ENCODE data around the gene ZACN. TPM values are rescaled to one million over a fixed set of nuclear protein-coding genes. Genes with fewer than 3 reads are reported as not detected.

Gene ZACN
- polyA plus RNA-seq, 3 donors, result 0.09 TPM; not detected in 2

- Histone ChIP-seq H3K4me3 (replicated peaks in 1 of 3; ENCODE audit: low read depth in 2 of 3, low read length in 3 of 3) (no peak overlapping the region), H2AFZ (ENCODE audit: insufficient read depth, low read depth, low read length, poor library complexity, severe bottlenecking) (no peak overlapping the region), H3K9me3 (replicated peaks in 1 of 2; ENCODE audit: control insufficient read depth in 1 of 2, insufficient read depth in 1 of 2, low read length in 2 of 2) (no peaks in the 10 kb centered on the region), H4K20me1 (ENCODE audit: insufficient read depth, low read length) (no peaks in the 10 kb centered on the region), H3K79me2 (ENCODE audit: insufficient read depth, low read length) (no peaks in the 10 kb centered on the region), H3K36me3 (replicated peaks in 1 of 2; ENCODE audit: control insufficient read depth in 1 of 2, insufficient read depth in 2 of 2, low read length in 2 of 2) (no peaks in the 10 kb centered on the region), H3K4me2 (replicated peaks; ENCODE audit: extremely low read depth, low read length, poor library complexity, severe bottlenecking) (no peak overlapping the region), H3K27ac (ENCODE audit: low read depth in 1 of 2, low read length in 2 of 2) (no peak overlapping the region), H3K9ac (ENCODE audit: insufficient read depth, low read length, poor library complexity, severe bottlenecking) (no peak overlapping the region), H3K27me3 (ENCODE audit: control insufficient read depth in 2 of 2, insufficient read depth in 2 of 2, low read length in 2 of 2) (no peaks in the 10 kb centered on the region), H3K4me1 (ENCODE audit: control insufficient read depth in 1 of 2, insufficient read depth in 2 of 2, low read length in 2 of 2) (peaks cover 7 to 8% of the 10 kb centered on the region in 2 donors)
- H3K27ac Mint-ChIP-seq, result peak overlapping the region in 2 of 7 donors; percentile 10 to 37
- H3K9me3 Mint-ChIP-seq, result peaks cover 0 to under 1% (median 0%) of the 10 kb centered on the region in 7 donors
- no peak overlapping the region for H3K4me3 Mint-ChIP-seq
- WGBS (ENCODE audit: insufficient coverage), result 14% methylated on average over 12 of the region's 13 CpGs
- TF ChIP-seq CTCF (IDR thresholded peaks at IDR 0.05), result no peak
- peaks cover 11% of the 10 kb centered on the region for H3K4me1 Mint-ChIP-seq
- H3K36me3 Mint-ChIP-seq, result no peaks in the 10 kb centered on the region
- DNase-seq, result no peak
- intact Hi-C loops (cut with micrococcal nuclease), result no loop called here
- H3K27me3 Mint-ChIP-seq (ENCODE audit: low read depth in 3 of 3), result peaks cover 2 to 19% (median 8%) of the 10 kb centered on the region in 3 donors
Observed at GRCh38 chr17:76130473-76130872, 51.5 kb downstream of the ZACN start.

GRCh38 chr17:76131051-76131691 is 52.2 kb downstream of the ZACN start:
- no peak for DNase-seq
- H3K27ac Mint-ChIP-seq, result no peak overlapping the region

More at GRCh38 chr17:76131051-76131691, 52.2 kb downstream of the ZACN start:
- H3K27me3 ChIP-seq (ENCODE audit: control insufficient read depth in 2 of 2, insufficient read depth in 2 of 2, low read length in 2 of 2), result no peaks in the 10 kb centered on the region
- H3K4me3 ChIP-seq (replicated peaks in 1 of 3; ENCODE audit: low read depth in 2 of 3, low read length in 3 of 3), result no peak overlapping the region
- Mint-ChIP-seq H3K4me3 (peak overlapping the region in 1 of 2 donors; percentile 9), H3K4me1 (peaks cover 11% of the 10 kb centered on the region), H3K9me3 (no peaks in the 10 kb centered on the region), H3K36me3 (no peaks in the 10 kb centered on the region), H3K27me3 (ENCODE audit: low read depth in 3 of 3) (peaks cover 2 to 19% (median 8%) of the 10 kb centered on the region in 3 donors)
- WGBS (ENCODE audit: insufficient coverage), result 91% methylated on average over 16 of the region's 21 CpGs
- no peak overlapping the region for H3K27ac ChIP-seq (ENCODE audit: low read depth in 1 of 2, low read length in 2 of 2)
- H3K9ac ChIP-seq (ENCODE audit: insufficient read depth, low read length, poor library complexity, severe bottlenecking), result no peak overlapping the region
- no peak overlapping the region for H3K4me2 ChIP-seq (replicated peaks; ENCODE audit: extremely low read depth, low read length, poor library complexity, severe bottlenecking)
- H3K36me3 ChIP-seq (replicated peaks in 1 of 2; ENCODE audit: control insufficient read depth in 1 of 2, insufficient read depth in 2 of 2, low read length in 2 of 2), result no peaks in the 10 kb centered on the region
- no peaks in the 10 kb centered on the region for H3K9me3 ChIP-seq (replicated peaks in 1 of 2; ENCODE audit: control insufficient read depth in 1 of 2, insufficient read depth in 1 of 2, low read length in 2 of 2)
- no peak overlapping the region for H2AFZ ChIP-seq (ENCODE audit: insufficient read depth, low read depth, low read length, poor library complexity, severe bottlenecking)
- peaks cover 7 to 8% of the 10 kb centered on the region in 2 donors for H3K4me1 ChIP-seq (ENCODE audit: control insufficient read depth in 1 of 2, insufficient read depth in 2 of 2, low read length in 2 of 2)
- no peak for TF ChIP-seq CTCF (IDR thresholded peaks at IDR 0.05)
- no peaks in the 10 kb centered on the region for H4K20me1 ChIP-seq (ENCODE audit: insufficient read depth, low read length)
- H3K79me2 ChIP-seq (ENCODE audit: insufficient read depth, low read length), result no peaks in the 10 kb centered on the region
- intact Hi-C loops (cut with micrococcal nuclease), result no loop called here
